Natural killer cell treated with Interleukin-12 subunit alpha and Interleukin-12 subunit beta and Interleukin-15 and Interleukin-18, amount 100 ng/mL, for 72 hours (primary cell): ENCODE measurements around the gene PITHD1. TPM values are rescaled to one million over a fixed set of nuclear protein-coding genes. Genes with fewer than 3 reads are reported as not detected.

Experiments
- total RNA-seq, 2 donors: library from RNA; stranded (reverse); gene quantifications; one replicate each; pipeline ENCODE4 v1.2.3, GENCODE V29; 2022

Gene PITHD1
- total RNA-seq, 2 donors from 2014 or later: 68.6 to 77.7 TPM

Other genes starting within 250 kb of the PITHD1 start
- gene E2F2, start 247.2 kb upstream of the PITHD1 start, total RNA-seq: 10 to 100 TPM; 10.7 to 15.5 TPM
- gene ID3, start 218.9 kb upstream of the PITHD1 start, total RNA-seq: 1 to 10 TPM; 2.6 to 5.0 TPM
- gene RPL11, start 86.6 kb upstream of the PITHD1 start, total RNA-seq: 100 to 1,000 TPM; 560 to 666 TPM
- 10 to 100 TPM; 74.7 to 84.5 TPM for gene ELOA, start 34.9 kb upstream of the PITHD1 start, total RNA-seq
- gene LYPLA2, start 12.7 kb downstream of the PITHD1 start, total RNA-seq: 100 to 1,000 TPM; 117 to 120 TPM
- 10 to 100 TPM; 54.3 to 68.1 TPM for gene GALE, start 22.3 kb downstream of the PITHD1 start, total RNA-seq
- 10 to 100 TPM; 26.1 to 29.1 TPM for gene HMGCL, start 47.0 kb downstream of the PITHD1 start, total RNA-seq
- 10 to 100 TPM; 10.3 to 15.1 TPM for gene FUCA1, start 89.9 kb downstream of the PITHD1 start, total RNA-seq
- gene CNR2, start 134.9 kb downstream of the PITHD1 start, total RNA-seq: 1 to 10 TPM; 2.1 to 3.8 TPM
- gene PNRC2, start 181.4 kb downstream of the PITHD1 start, total RNA-seq: 100 to 1,000 TPM in 1 of 2 donors, 10 to 100 TPM in 1; 89.7 to 162 TPM
- 100 to 1,000 TPM; 176 to 214 TPM for gene SRSF10, start 201.9 kb downstream of the PITHD1 start, total RNA-seq